ENCODE measurements around the gene KLK12. TPM values are rescaled to one million over a fixed set of nuclear protein-coding genes. Genes with fewer than 3 reads are reported as not detected.

Gene KLK12
- total and polyA plus RNA-seq, 2 of the 13 experiments (the other 11 are each of a cell fraction or from before 2014, with no cell fraction given) = not detected

- TF ChIP-seq TRIM22 (IDR thresholded peaks at IDR 0.05) = no peak
- no peak for TF ChIP-seq PAXIP1 (CRISPR knock-in tag; conservative IDR thresholded peaks at IDR 0.05)
- TF ChIP-seq DNMT1 (CRISPR knock-in tag; IDR thresholded peaks at IDR 0.05) = no peak
- no peak for TF ChIP-seq ZNF142 (CRISPR knock-in tag; IDR thresholded peaks at IDR 0.05)
- no peak for TF ChIP-seq ZNF569 (CRISPR knock-in tag; IDR thresholded peaks at IDR 0.05; ENCODE audit: borderline replicate concordance)
These were observed 4.2 kb downstream of the KLK12 start (continued) for GRCh38 chr19:51030631-51031030.

All from HepG2 (cell line).